ENCODE data around the gene KRT23. TPM values are rescaled to one million over a fixed set of nuclear protein-coding genes. Genes with fewer than 3 reads are reported as not detected.

KRT23 gene
- total RNA-seq, 5 donors from 2014 or later (not counting 1 experiment from before 2014, with no cell fraction given), result not detected

DNA sequence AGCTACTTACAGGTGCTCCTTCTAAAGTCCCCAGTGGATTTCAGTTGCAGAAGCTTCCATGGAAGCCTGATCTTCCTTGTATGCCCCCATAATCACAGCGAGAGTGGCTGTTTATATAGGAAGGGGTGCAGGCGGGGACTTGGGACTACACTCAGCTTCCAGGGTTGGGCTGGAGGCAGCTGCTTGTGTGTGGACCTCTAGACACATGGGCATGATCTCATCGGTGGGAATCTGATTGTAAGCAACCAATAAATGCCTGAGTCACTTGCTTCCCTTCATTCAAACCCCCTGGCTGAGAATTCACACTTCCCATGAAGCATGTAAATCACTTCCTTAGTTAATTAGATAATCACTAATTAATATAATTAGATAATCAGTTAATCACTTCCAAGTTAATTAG lies 51.4 kb downstream of the KRT23 start:
- H3K27ac Mint-ChIP-seq, result no peak overlapping the region
- Histone ChIP-seq H3K4me3 (ENCODE audit: control insufficient read depth in 1 of 2, extremely low read depth in 1 of 2, low read length in 1 of 2) (no peak overlapping the region), H3K27ac (ENCODE audit: low read length) (no peak overlapping the region), H3K36me3 (ENCODE audit: control insufficient read depth in 2 of 2, extremely low read depth in 1 of 2, insufficient read depth in 1 of 2, low read length in 1 of 2) (no peaks in the 10 kb centered on the region), H3K9me3 (no peaks in the 10 kb centered on the region), H3K4me1 (ENCODE audit: control insufficient read depth in 1 of 2, extremely low read depth in 1 of 2, insufficient read depth in 2 of 2, low read length in 2 of 2) (no peaks in the 10 kb centered on the region), H3K27me3 (replicated peaks in 1 of 2; ENCODE audit: control insufficient read depth in 2 of 2, extremely low read depth in 1 of 2, insufficient read depth in 2 of 2, low read length in 1 of 2) (peaks cover 0 to 11% of the 10 kb centered on the region in 2 experiments)
- ChIA-PET POLR2A (no interaction called here), CTCF (no interaction called here)
- H3K9me3 Mint-ChIP-seq, result no peaks in the 10 kb centered on the region
- no peak overlapping the region for H3K4me3 Mint-ChIP-seq
- H3K4me1 Mint-ChIP-seq, result no peaks in the 10 kb centered on the region
- no peaks in the 10 kb centered on the region for H3K36me3 Mint-ChIP-seq
- DNase-seq (no peak), ATAC-seq (replicated peaks in 1 of 4) (no peak)
- WGBS (ENCODE audit: insufficient coverage), result no CpG with 5 or more reads among the region's 3 CpGs
- H3K27me3 Mint-ChIP-seq, result peaks cover 28 to 42% of the 10 kb centered on the region in 2 donors

DNA sequence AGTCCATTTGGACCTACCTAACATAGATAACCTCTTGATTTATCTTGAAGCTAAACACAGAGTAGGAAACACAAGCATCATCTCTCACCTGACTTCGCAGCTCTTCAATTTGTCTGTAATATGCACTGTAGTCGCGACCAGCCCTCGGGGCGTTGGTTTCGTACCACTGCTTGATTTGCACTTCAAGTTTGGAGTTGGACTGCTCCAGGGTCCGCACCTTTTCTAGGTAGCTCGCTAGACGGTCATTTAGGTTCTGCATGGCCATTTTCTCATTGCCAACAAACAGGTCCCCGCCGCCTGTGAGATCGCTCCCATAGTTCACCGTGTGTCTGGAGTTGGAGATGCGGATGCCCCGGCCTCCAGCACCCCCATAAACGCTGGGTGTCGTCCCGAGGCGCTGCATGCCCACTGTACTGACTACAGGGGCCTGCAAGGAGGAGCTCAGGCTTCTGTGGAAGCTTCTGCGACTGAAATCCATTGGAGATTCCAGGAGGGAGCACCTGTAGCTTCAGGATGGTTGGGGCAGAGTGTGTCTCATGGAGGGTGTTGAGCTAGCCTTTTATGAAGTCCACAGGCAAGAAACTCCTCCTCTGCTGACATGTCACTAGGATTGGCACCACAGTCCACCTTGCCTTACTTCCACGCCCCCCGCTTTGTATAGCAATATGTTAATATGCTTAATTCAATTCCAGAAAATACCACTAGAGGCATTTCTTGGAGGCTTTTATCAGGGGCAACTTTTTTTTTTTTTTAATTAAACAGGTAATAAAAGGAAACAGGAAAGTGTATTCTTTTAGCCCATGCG lies 52.5 kb downstream of the KRT23 start, which contains the start of gene KRT20:
Gene KRT20 (minus strand): TSS at position 535 of the 805 bp plus-strand sequence. CDS start 57 bp downstream, at position 478.
- ATAC-seq (replicated peaks in 1 of 4) (no peak), DNase-seq (no peak)
- Histone ChIP-seq H3K4me1 (ENCODE audit: control insufficient read depth in 1 of 2, extremely low read depth in 1 of 2, insufficient read depth in 2 of 2, low read length in 2 of 2) (no peaks in the 10 kb centered on the region), H3K4me3 (ENCODE audit: control insufficient read depth in 1 of 2, extremely low read depth in 1 of 2, low read length in 1 of 2) (no peak within 1 kb of the TSS), H3K36me3 (ENCODE audit: control insufficient read depth in 2 of 2, extremely low read depth in 1 of 2, insufficient read depth in 1 of 2, low read length in 1 of 2) (no peaks in the 10 kb centered on the region), H3K27ac (ENCODE audit: low read length) (no peak within 1 kb of the TSS), H3K9me3 (no peaks in the 10 kb centered on the region), H3K27me3 (replicated peaks in 1 of 2; ENCODE audit: control insufficient read depth in 2 of 2, extremely low read depth in 1 of 2, insufficient read depth in 2 of 2, low read length in 1 of 2) (peaks cover 0 to 11% of the 10 kb centered on the region in 2 experiments)
- no peak within 1 kb of the TSS for H3K27ac Mint-ChIP-seq
- no peaks in the 10 kb centered on the region for H3K36me3 Mint-ChIP-seq
- no peaks in the 10 kb centered on the region for H3K4me1 Mint-ChIP-seq
- H3K4me3 Mint-ChIP-seq, result no peak within 1 kb of the TSS
- ChIA-PET POLR2A (no interaction called here), CTCF (interaction anchor here in 1 of 2 donors (0.5 kb wide), 1 partner anchor 63 kb away, joined by 14 read pairs; the partner anchor contains the start of gene KRT10)
- WGBS (ENCODE audit: insufficient coverage), result 96% methylated on average over 10 of the region's 23 CpGs
- no peaks in the 10 kb centered on the region for H3K9me3 Mint-ChIP-seq
- H3K27me3 Mint-ChIP-seq, result peaks cover 27 to 39% of the 10 kb centered on the region in 2 donors

DNA sequence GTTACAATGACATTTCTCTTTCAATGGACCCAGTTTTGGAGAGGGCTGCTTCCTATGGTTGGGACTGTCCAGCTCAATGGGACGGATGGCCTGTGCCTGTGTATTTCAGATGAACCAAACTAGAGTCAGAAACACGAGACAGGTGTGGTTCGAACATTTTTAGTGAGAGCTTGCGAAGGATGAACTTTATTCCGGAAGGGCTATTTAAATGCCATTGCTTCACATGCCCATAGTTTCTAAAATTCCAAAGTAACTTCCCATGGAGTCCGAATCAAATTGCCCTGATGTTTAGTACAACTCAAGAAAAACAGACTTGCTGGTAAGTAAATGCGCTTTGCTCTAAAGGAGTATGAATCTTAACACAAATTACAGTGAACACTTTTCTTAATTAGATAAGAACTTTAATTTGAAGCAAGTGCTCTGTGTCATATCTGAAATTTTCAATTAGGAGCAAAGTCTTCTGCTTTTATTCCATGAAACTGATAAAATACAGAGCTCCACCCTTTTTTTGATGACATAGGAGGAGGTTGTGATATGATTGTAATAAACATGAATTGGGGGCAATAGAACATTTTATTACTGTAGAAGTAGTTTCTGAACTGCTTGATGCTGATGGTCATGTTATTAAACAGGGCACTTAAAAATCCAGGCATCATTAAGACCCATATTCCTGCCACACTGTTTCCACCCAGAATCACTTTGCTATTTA lies 53.7 kb downstream of the KRT23 start:
- Mint-ChIP-seq H3K9me3 (no peaks in the 10 kb centered on the region), H3K4me1 (no peaks in the 10 kb centered on the region), H3K36me3 (no peaks in the 10 kb centered on the region), H3K27ac (no peak overlapping the region), H3K4me3 (no peak overlapping the region), H3K27me3 (peaks cover 22 to 28% of the 10 kb centered on the region in 2 donors)
- Histone ChIP-seq H3K36me3 (ENCODE audit: control insufficient read depth in 2 of 2, extremely low read depth in 1 of 2, insufficient read depth in 1 of 2, low read length in 1 of 2) (no peaks in the 10 kb centered on the region), H3K4me3 (ENCODE audit: control insufficient read depth in 1 of 2, extremely low read depth in 1 of 2, low read length in 1 of 2) (no peak overlapping the region), H3K27me3 (replicated peaks in 1 of 2; ENCODE audit: control insufficient read depth in 2 of 2, extremely low read depth in 1 of 2, insufficient read depth in 2 of 2, low read length in 1 of 2) (peaks cover 0 to 11% of the 10 kb centered on the region in 2 experiments), H3K27ac (ENCODE audit: low read length) (no peak overlapping the region), H3K4me1 (ENCODE audit: control insufficient read depth in 1 of 2, extremely low read depth in 1 of 2, insufficient read depth in 2 of 2, low read length in 2 of 2) (no peaks in the 10 kb centered on the region), H3K9me3 (no peaks in the 10 kb centered on the region)
- no peak for ATAC-seq (replicated peaks in 1 of 4)
- ChIA-PET CTCF (no interaction called here), POLR2A (no interaction called here)
- no peak for DNase-seq
- WGBS (ENCODE audit: insufficient coverage), result 81% methylated on average over 5 of the region's 7 CpGs

DNA sequence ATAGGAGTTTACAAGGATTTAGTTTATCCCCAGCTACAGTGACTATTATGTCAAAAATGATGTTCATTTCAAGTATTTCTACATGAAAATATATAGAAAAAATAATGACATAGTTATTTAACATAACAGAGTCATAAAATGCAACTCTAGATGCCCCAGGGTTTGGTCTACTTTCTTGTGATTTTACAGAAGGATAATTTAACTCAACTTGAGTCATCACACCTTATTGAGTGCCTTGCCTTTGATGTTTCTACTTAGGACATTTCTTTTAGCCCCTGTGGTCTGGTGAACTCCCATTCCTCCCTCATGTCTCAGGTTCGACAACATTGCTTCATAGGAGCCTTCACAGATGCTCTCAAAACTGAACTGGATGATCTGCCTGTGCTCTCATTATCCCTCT lies 54.4 kb downstream of the KRT23 start:
- Mint-ChIP-seq H3K27me3 (peaks cover 16 to 21% of the 10 kb centered on the region in 2 donors), H3K9me3 (no peaks in the 10 kb centered on the region), H3K27ac (no peak overlapping the region), H3K4me3 (no peak overlapping the region), H3K4me1 (no peaks in the 10 kb centered on the region), H3K36me3 (no peaks in the 10 kb centered on the region)
- H3K36me3 ChIP-seq (ENCODE audit: control insufficient read depth in 2 of 2, extremely low read depth in 1 of 2, insufficient read depth in 1 of 2, low read length in 1 of 2), result no peaks in the 10 kb centered on the region
- H3K4me3 ChIP-seq (ENCODE audit: control insufficient read depth in 1 of 2, extremely low read depth in 1 of 2, low read length in 1 of 2), result no peak overlapping the region
- POLR2A ChIA-PET, result no interaction called here
- WGBS (ENCODE audit: insufficient coverage), result 67% methylated on average over 1 of the region's 1 CpG
- ATAC-seq (replicated peaks in 1 of 4) (no peak), DNase-seq (no peak)
- CTCF ChIA-PET, result no interaction called here
- no peaks in the 10 kb centered on the region for H3K9me3 ChIP-seq
- peaks cover 0 to 11% of the 10 kb centered on the region in 2 experiments for H3K27me3 ChIP-seq (replicated peaks in 1 of 2; ENCODE audit: control insufficient read depth in 2 of 2, extremely low read depth in 1 of 2, insufficient read depth in 2 of 2, low read length in 1 of 2)
- H3K4me1 ChIP-seq (ENCODE audit: control insufficient read depth in 1 of 2, extremely low read depth in 1 of 2, insufficient read depth in 2 of 2, low read length in 2 of 2), result no peaks in the 10 kb centered on the region
- H3K27ac ChIP-seq (ENCODE audit: low read length), result no peak overlapping the region

DNA sequence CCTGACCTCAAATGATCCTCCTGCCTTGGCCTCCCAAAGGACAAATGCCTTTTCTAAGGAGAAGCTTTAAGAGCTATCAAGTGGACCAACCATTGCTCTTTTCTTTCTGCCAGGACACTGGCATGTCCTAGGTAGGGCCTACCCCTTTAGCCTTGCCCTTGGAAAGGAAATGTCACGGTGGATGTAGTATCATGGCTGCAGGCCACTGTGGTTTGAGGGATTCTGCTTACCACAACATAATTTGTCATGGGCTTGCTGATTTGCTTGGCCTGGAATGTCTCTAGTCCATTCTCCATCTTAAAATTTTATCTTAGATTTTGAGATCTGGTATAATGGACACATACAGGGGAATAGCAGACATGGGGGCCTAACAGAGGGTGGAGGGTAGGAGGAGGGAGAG lies 58.4 kb downstream of the KRT23 start:
- Mint-ChIP-seq H3K36me3 (no peaks in the 10 kb centered on the region), H3K9me3 (no peaks in the 10 kb centered on the region)
- POLR2A ChIA-PET, result no interaction called here

DNA sequence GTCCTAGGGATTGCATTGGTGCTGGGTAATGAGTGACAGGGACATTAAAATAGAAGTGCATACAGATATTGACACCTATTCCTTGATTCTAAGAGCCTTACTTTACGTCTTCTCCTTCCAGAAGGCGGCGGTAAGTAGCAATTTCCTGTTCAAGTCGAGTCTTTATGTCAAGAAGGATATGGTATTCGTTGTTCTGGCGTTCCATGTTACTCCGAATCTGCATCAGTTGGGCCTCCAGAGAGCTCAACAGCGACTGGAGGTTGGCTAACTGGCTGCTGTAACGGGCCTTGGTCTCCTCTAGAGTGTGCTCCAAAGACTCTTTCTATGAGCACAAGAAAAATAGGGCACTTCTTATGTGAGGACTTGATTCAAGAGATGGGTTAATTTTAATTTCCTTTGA lies 59.4 kb downstream of the KRT23 start:
- H3K27me3 ChIP-seq (replicated peaks in 1 of 2; ENCODE audit: control insufficient read depth in 2 of 2, extremely low read depth in 1 of 2, insufficient read depth in 2 of 2, low read length in 1 of 2), result no peaks in the 10 kb centered on the region
- no peaks in the 10 kb centered on the region for H3K9me3 Mint-ChIP-seq
- WGBS (ENCODE audit: insufficient coverage), result 89% methylated on average over 9 of the region's 9 CpGs
- POLR2A ChIA-PET, result no interaction called here
- no peak overlapping the region for H3K4me3 Mint-ChIP-seq
- H3K4me1 Mint-ChIP-seq, result no peaks in the 10 kb centered on the region
- ATAC-seq (replicated peaks in 1 of 4), result no peak
- no peak overlapping the region for H3K27ac ChIP-seq (ENCODE audit: low read length)
- H3K4me3 ChIP-seq (ENCODE audit: control insufficient read depth in 1 of 2, extremely low read depth in 1 of 2, low read length in 1 of 2), result no peak overlapping the region
- peaks cover 9 to 11% of the 10 kb centered on the region in 2 donors for H3K27me3 Mint-ChIP-seq
- no peaks in the 10 kb centered on the region for H3K9me3 ChIP-seq
- no peak overlapping the region for H3K27ac Mint-ChIP-seq
- CTCF ChIA-PET, result interaction anchor here in 1 of 2 donors (0.6 kb wide), 1 partner anchor 9 kb away, joined by 4 read pairs; no protein-coding TSS in a partner anchor
- no peaks in the 10 kb centered on the region for H3K4me1 ChIP-seq (ENCODE audit: control insufficient read depth in 1 of 2, extremely low read depth in 1 of 2, insufficient read depth in 2 of 2, low read length in 2 of 2)
- no peak for DNase-seq
- no peaks in the 10 kb centered on the region for H3K36me3 Mint-ChIP-seq
- H3K36me3 ChIP-seq (ENCODE audit: control insufficient read depth in 2 of 2, extremely low read depth in 1 of 2, insufficient read depth in 1 of 2, low read length in 1 of 2), result no peaks in the 10 kb centered on the region

More for the DNA sequence above, 58.4 kb downstream of the KRT23 start:
- Histone ChIP-seq H3K27me3 (replicated peaks in 1 of 2; ENCODE audit: control insufficient read depth in 2 of 2, extremely low read depth in 1 of 2, insufficient read depth in 2 of 2, low read length in 1 of 2) (no peaks in the 10 kb centered on the region), H3K4me1 (ENCODE audit: control insufficient read depth in 1 of 2, extremely low read depth in 1 of 2, insufficient read depth in 2 of 2, low read length in 2 of 2) (no peaks in the 10 kb centered on the region), H3K27ac (ENCODE audit: low read length) (no peak overlapping the region), H3K4me3 (ENCODE audit: control insufficient read depth in 1 of 2, extremely low read depth in 1 of 2, low read length in 1 of 2) (no peak overlapping the region), H3K36me3 (ENCODE audit: control insufficient read depth in 2 of 2, extremely low read depth in 1 of 2, insufficient read depth in 1 of 2, low read length in 1 of 2) (no peaks in the 10 kb centered on the region), H3K9me3 (no peaks in the 10 kb centered on the region)
- no peak overlapping the region for H3K27ac Mint-ChIP-seq
- peaks cover 10 to 17% of the 10 kb centered on the region in 2 donors for H3K27me3 Mint-ChIP-seq
- no peaks in the 10 kb centered on the region for H3K4me1 Mint-ChIP-seq
- CTCF ChIA-PET, result no interaction called here
- WGBS (ENCODE audit: insufficient coverage), result no CpG with 5 or more reads among the region's 1 CpG
- no peak for DNase-seq
- no peak for ATAC-seq (replicated peaks in 1 of 4)
- no peak overlapping the region for H3K4me3 Mint-ChIP-seq
